Mesenchymal stem cell (in vitro differentiated cells and primary cell): Measurements from ENCODE around the gene NXPH1.

Experiments used
- DNase-seq: peaks from one replicate; pipeline ENCODE4 v3.0.0-alpha.2; 2013
- H2AFZ ChIP-seq: one replicate; pipeline ENCODE4 v1.6.1; 2013; ENCODE audit warnings: low read depth, mild to moderate bottlenecking, control low read depth, inconsistent platforms, low read length, moderate library complexity
- H2AK5ac ChIP-seq: 2 replicates; pipeline ENCODE4 v1.6.1; 2013; ENCODE audit warnings: low read length, moderate library complexity, mild to moderate bottlenecking, inconsistent platforms; ENCODE audit not compliant: severe bottlenecking
- H2BK120ac ChIP-seq: one replicate; pipeline ENCODE4 v1.6.1; 2013; ENCODE audit warnings: low read depth, mild to moderate bottlenecking, inconsistent platforms, low read length, moderate library complexity
- H2BK12ac ChIP-seq, 2 experiments: one replicate each; pipeline ENCODE4 v1.6.1; 2013; ENCODE audit warnings: inconsistent platforms in 2 of 2, low read length in 2 of 2, mild to moderate bottlenecking in 2 of 2, moderate library complexity in 2 of 2, control low read depth in 1 of 2
- H2BK15ac ChIP-seq: one replicate; pipeline ENCODE4 v1.6.1; 2013; ENCODE audit warnings: mild to moderate bottlenecking, low read depth, inconsistent platforms; ENCODE audit not compliant: poor library complexity, severe bottlenecking
- H2BK5ac ChIP-seq: 2 replicates; pipeline ENCODE4 v1.6.1; 2013; ENCODE audit warnings: low read depth, mild to moderate bottlenecking, low read length, control low read depth, inconsistent platforms; ENCODE audit not compliant: poor library complexity, severe bottlenecking
- H3K14ac ChIP-seq, 2 experiments: one replicate each; pipeline ENCODE4 v1.6.1; 2013; ENCODE audit warnings: inconsistent platforms in 2 of 2, low read length in 2 of 2, control low read depth in 1 of 2, mild to moderate bottlenecking in 1 of 2, moderate library complexity in 1 of 2
- H3K18ac ChIP-seq, 2 experiments: one replicate each; pipeline ENCODE4 v1.6.1; 2013; ENCODE audit warnings: inconsistent platforms in 2 of 2, low read length in 2 of 2, control low read depth in 1 of 2, low read depth in 1 of 2, mild to moderate bottlenecking in 1 of 2
- H3K23ac ChIP-seq, 2 experiments: one replicate each; pipeline ENCODE4 v1.6.1; 2013; ENCODE audit warnings: inconsistent platforms in 2 of 2, low read length in 2 of 2, mild to moderate bottlenecking in 2 of 2, moderate library complexity in 2 of 2, control low read depth in 1 of 2
- H3K27ac ChIP-seq: 2 replicates; pipeline ENCODE4 v1.5.1; 2013; ENCODE audit warnings: mild to moderate bottlenecking, moderate library complexity, low read length, control low read depth, inconsistent platforms; ENCODE audit not compliant: poor library complexity, severe bottlenecking
- H3K27me3 ChIP-seq, 2 experiments: 2 replicates each; pipeline versions ENCODE4 v1.6.1 to v1.7.0; 2013; ENCODE audit warnings: low read length in 2 of 2, mild to moderate bottlenecking in 2 of 2, moderate library complexity in 2 of 2, control low read depth in 1 of 2, inconsistent platforms in 1 of 2; ENCODE audit not compliant: control insufficient read depth in 1 of 2, insufficient read depth in 1 of 2
- H3K36me3 ChIP-seq, 2 experiments: 2 replicates each; pipeline versions ENCODE4 v1.6.1 to v1.7.0; 2013; ENCODE audit warnings: low read length in 2 of 2, control low read depth in 1 of 2, inconsistent platforms in 1 of 2, low read depth in 1 of 2, mild to moderate bottlenecking in 1 of 2; ENCODE audit not compliant: insufficient read depth in 2 of 2, control insufficient read depth in 1 of 2
- H3K4ac ChIP-seq, 2 experiments: one replicate each; pipeline ENCODE4 v1.6.1; 2013; ENCODE audit warnings: inconsistent platforms in 2 of 2, low read length in 2 of 2, mild to moderate bottlenecking in 2 of 2, moderate library complexity in 2 of 2, control low read depth in 1 of 2, low read depth in 1 of 2
- H3K4me1 ChIP-seq: 2 replicates; pipeline ENCODE4 v1.6.1; 2013; ENCODE audit warnings: low read depth, low read length, control low read depth; ENCODE audit not compliant: control insufficient read depth, insufficient read depth
- H3K4me2 ChIP-seq: 2 replicates; pipeline ENCODE4 v1.6.1; 2013; ENCODE audit warnings: low read length, mild to moderate bottlenecking, inconsistent platforms; ENCODE audit not compliant: poor library complexity, severe bottlenecking
- H3K4me3 ChIP-seq, 2 experiments: 2 replicates each; pipeline versions ENCODE4 v1.5.1 to v1.7.0; 2013; ENCODE audit warnings: low read length in 2 of 2, mild to moderate bottlenecking in 2 of 2, control low read depth in 1 of 2, low read depth in 1 of 2; ENCODE audit not compliant: insufficient read depth in 1 of 2
- H3K79me1 ChIP-seq: replicated peaks from 2 replicates; pipeline ENCODE4 v1.6.1; 2013; ENCODE audit warnings: mild to moderate bottlenecking, control low read depth, low read length, inconsistent platforms; ENCODE audit not compliant: poor library complexity, severe bottlenecking
- H3K9ac ChIP-seq: 2 replicates; pipeline ENCODE4 v1.7.0; 2013; ENCODE audit warnings: mild to moderate bottlenecking, low read length, moderate library complexity
- H3K9me3 ChIP-seq: 2 replicates; pipeline ENCODE4 v1.7.0; 2013; ENCODE audit warnings: mild to moderate bottlenecking, low read length; ENCODE audit not compliant: control insufficient read depth
- H4K8ac ChIP-seq: one replicate; pipeline ENCODE4 v1.6.1; 2013; ENCODE audit warnings: inconsistent platforms, mild to moderate bottlenecking, low read length, moderate library complexity
- H4K91ac ChIP-seq: one replicate; pipeline ENCODE4 v1.6.1; 2013; ENCODE audit warnings: mild to moderate bottlenecking, low read length, inconsistent platforms
- WGBS: methylation state at CpG from one replicate; pipeline ENCODE4 v1.1.7; 2013; ENCODE audit warnings: mixed read lengths; 5-methylcytosine and 5-hydroxymethylcytosine counted together

The NXPH1 gene

GRCh38 chr7:8625612-8626011 is 192.2 kb downstream of the NXPH1 start:
- H4K91ac ChIP-seq = no peak overlapping the region
- H3K14ac ChIP-seq = no peak overlapping the region
- H3K4me1 ChIP-seq = no peaks in the 10 kb centered on the region
- H2BK120ac ChIP-seq = no peak overlapping the region
- H3K27me3 ChIP-seq = no peaks in the 10 kb centered on the region
- no peaks in the 10 kb centered on the region for H3K36me3 ChIP-seq
- H3K4me2 ChIP-seq = no peak overlapping the region
- no peak overlapping the region for H3K4ac ChIP-seq
- peaks cover 3% of the 10 kb centered on the region for H3K9me3 ChIP-seq
- no peak overlapping the region for H2AK5ac ChIP-seq
- no peak overlapping the region for H3K18ac ChIP-seq
- no peak for DNase-seq
- no peak overlapping the region for H4K8ac ChIP-seq
- no peak overlapping the region for H2AFZ ChIP-seq
- H3K27ac ChIP-seq = no peak overlapping the region
- H3K23ac ChIP-seq = no peak overlapping the region
- H2BK15ac ChIP-seq = no peak overlapping the region
- no peak overlapping the region for H3K9ac ChIP-seq
- H3K79me1 ChIP-seq = no peaks in the 10 kb centered on the region
- no peak overlapping the region for H2BK12ac ChIP-seq
- H3K4me3 ChIP-seq = no peak overlapping the region
- no peak overlapping the region for H2BK5ac ChIP-seq

DNA sequence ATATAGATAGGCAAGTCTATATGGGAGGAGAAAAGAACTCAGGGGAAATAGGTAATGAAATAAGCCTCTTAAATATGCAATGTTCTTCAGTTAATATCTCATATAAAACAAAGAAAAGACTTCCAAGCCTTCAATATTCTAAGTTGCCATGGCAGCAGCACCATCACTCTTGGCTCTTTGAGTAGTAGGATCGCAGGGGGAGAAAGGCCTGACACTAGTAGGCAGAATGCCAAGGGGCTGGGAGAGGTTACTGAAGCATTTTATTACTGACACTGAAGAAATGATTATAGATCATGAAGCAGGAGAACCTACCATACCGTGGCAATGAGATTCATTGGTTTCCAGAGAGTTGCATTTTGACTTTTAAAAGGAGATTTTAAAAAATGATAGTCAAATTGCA is 193.9 kb downstream of the NXPH1 start:
- Histone ChIP-seq H3K27ac (no peak overlapping the region), H2AFZ (no peak overlapping the region), H3K23ac (no peak overlapping the region), H2BK15ac (no peak overlapping the region), H4K91ac (no peak overlapping the region), H2BK5ac (no peak overlapping the region), H3K4me3 (no peak overlapping the region), H3K9ac (no peak overlapping the region), H2AK5ac (no peak overlapping the region), H3K14ac (no peak overlapping the region), H2BK12ac (no peak overlapping the region), H3K27me3 (no peaks in the 10 kb centered on the region), H2BK120ac (no peak overlapping the region), H3K79me1 (no peaks in the 10 kb centered on the region), H3K4ac (no peak overlapping the region), H3K4me1 (no peaks in the 10 kb centered on the region), H3K4me2 (no peak overlapping the region), H4K8ac (no peak overlapping the region), H3K36me3 (no peaks in the 10 kb centered on the region), H3K9me3 (peaks cover 4% of the 10 kb centered on the region), H3K18ac (no peak overlapping the region)
- DNase-seq = no peak
- WGBS = 67% methylated on average over 1 of the region's 2 CpGs

DNA sequence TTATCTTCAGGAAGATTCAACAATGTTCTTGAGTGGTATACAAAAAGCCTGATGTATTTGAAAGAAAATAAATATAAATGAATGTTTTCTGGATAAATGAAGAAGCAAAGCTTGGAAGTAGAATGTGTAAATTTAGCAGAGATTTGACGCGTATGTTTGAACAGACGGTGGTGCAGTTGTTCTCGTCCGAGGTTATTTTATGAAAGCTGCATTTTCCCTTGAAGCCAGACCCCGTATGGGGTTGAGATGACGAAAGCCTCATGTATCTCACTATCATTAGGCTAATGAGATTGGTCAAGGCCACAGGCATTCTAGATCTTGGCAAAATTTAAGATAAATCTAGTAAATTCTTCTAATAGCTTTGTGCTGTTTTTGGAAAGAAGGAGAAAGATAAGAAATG is 195.2 kb downstream of the NXPH1 start:
- Histone ChIP-seq H3K36me3 (no peaks in the 10 kb centered on the region), H2BK120ac (no peak overlapping the region), H3K79me1 (no peaks in the 10 kb centered on the region), H2BK12ac (no peak overlapping the region), H3K18ac (no peak overlapping the region), H3K14ac (no peak overlapping the region), H2AFZ (no peak overlapping the region), H3K4me3 (no peak overlapping the region), H2BK5ac (no peak overlapping the region), H3K27ac (no peak overlapping the region), H3K4me1 (no peaks in the 10 kb centered on the region), H3K9me3 (peaks cover 8% of the 10 kb centered on the region), H3K27me3 (no peaks in the 10 kb centered on the region), H3K4ac (no peak overlapping the region), H3K9ac (no peak overlapping the region), H4K91ac (no peak overlapping the region), H3K23ac (no peak overlapping the region), H3K4me2 (no peak overlapping the region), H4K8ac (no peak overlapping the region), H2AK5ac (no peak overlapping the region), H2BK15ac (no peak overlapping the region)
- 82% methylated on average over 7 of the region's 7 CpGs for WGBS
- no peak for DNase-seq

DNA sequence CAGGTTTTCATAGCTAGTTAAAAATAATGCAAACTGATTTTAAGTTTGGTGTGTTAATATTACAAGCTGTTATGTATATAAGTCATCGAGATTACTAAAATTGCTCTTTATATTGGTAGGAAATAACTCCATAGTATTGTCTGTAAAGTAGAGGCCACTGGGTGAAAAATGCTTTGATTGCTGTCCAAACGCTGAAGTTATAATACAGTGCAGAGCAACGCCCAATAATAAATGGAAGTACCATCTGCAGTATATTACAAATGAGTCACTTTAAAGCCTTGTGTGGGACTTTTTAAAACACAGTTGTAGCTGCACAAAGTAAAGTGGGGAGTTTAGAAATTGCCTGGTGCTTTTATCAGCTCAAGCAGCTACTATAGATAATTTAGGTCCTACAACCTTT is 196.1 kb downstream of the NXPH1 start:
- Histone ChIP-seq H3K9me3 (peaks cover 8% of the 10 kb centered on the region), H3K27ac (no peak overlapping the region), H3K4me3 (no peak overlapping the region), H3K18ac (no peak overlapping the region), H3K4me1 (no peaks in the 10 kb centered on the region), H3K14ac (no peak overlapping the region), H2BK120ac (no peak overlapping the region), H2BK5ac (no peak overlapping the region), H4K91ac (no peak overlapping the region), H3K79me1 (no peaks in the 10 kb centered on the region), H2AFZ (no peak overlapping the region), H4K8ac (no peak overlapping the region), H3K36me3 (no peaks in the 10 kb centered on the region), H3K9ac (no peak overlapping the region), H2BK15ac (no peak overlapping the region), H2AK5ac (no peak overlapping the region), H3K4ac (no peak overlapping the region), H3K23ac (no peak overlapping the region), H3K27me3 (no peaks in the 10 kb centered on the region), H2BK12ac (no peak overlapping the region), H3K4me2 (no peak overlapping the region)
- WGBS = 100% methylated on average over 1 of the region's 3 CpGs
- no peak for DNase-seq
